Endodermal cell (in vitro differentiated cells): Measurements from ENCODE around the gene CEP57L1. TPM values are rescaled to one million over a fixed set of nuclear protein-coding genes. Genes with fewer than 3 reads are reported as not detected.

Experiments used
- DNase-seq: peaks from one replicate; pipeline ENCODE4 v3.0.0-alpha.2; 2017
- H3K27ac ChIP-seq: 2 replicates; pipeline ENCODE4 v1.5.1; 2013; ENCODE audit warnings: mild to moderate bottlenecking, low read depth, low read length, moderate library complexity
- H3K27me3 ChIP-seq: 2 replicates; pipeline ENCODE4 v1.6.1; 2013; ENCODE audit warnings: mild to moderate bottlenecking, low read length, moderate library complexity; ENCODE audit not compliant: insufficient read depth, control insufficient read depth, poor library complexity, severe bottlenecking
- H3K36me3 ChIP-seq: 2 replicates; pipeline ENCODE4 v1.7.0; 2013; ENCODE audit warnings: mild to moderate bottlenecking, low read length, moderate library complexity; ENCODE audit not compliant: control insufficient read depth, insufficient read depth
- H3K4me1 ChIP-seq: one replicate; pipeline ENCODE4 v1.7.0; 2013; ENCODE audit warnings: low read length; ENCODE audit not compliant: control insufficient read depth, insufficient read depth
- H3K4me3 ChIP-seq: 2 replicates; pipeline ENCODE4 v1.5.1; 2013; ENCODE audit warnings: mild to moderate bottlenecking, low read length, moderate library complexity
- H3K9ac ChIP-seq: 2 replicates; pipeline ENCODE4 v1.6.1; 2013; ENCODE audit warnings: mild to moderate bottlenecking, low read length, moderate library complexity; ENCODE audit not compliant: poor library complexity, severe bottlenecking; ENCODE audit errors: extremely low read depth
- H3K9me3 ChIP-seq: 2 replicates; pipeline ENCODE4 v1.6.1; 2013; ENCODE audit warnings: mild to moderate bottlenecking, low read length, moderate library complexity; ENCODE audit not compliant: control insufficient read depth
- H3K27ac Mint-ChIP-seq: 2 replicates; pipeline ENCODE4 v1.8.0; 2020; ENCODE audit warnings: mixed read lengths
- H3K27me3 Mint-ChIP-seq: 2 replicates; pipeline ENCODE4 v1.8.0; 2021; ENCODE audit warnings: mild to moderate bottlenecking, mixed read lengths; ENCODE audit not compliant: insufficient read depth
- H3K36me3 Mint-ChIP-seq: 2 replicates; pipeline ENCODE4 v1.8.0; 2020; ENCODE audit warnings: low read depth, mixed read lengths
- H3K4me1 Mint-ChIP-seq: 2 replicates; pipeline ENCODE4 v1.8.0; 2020; ENCODE audit warnings: mixed read lengths
- H3K4me3 Mint-ChIP-seq: 2 replicates; pipeline ENCODE4 v1.8.0; 2020; ENCODE audit warnings: mild to moderate bottlenecking, moderate library complexity, mixed read lengths
- H3K9me3 Mint-ChIP-seq: 2 replicates; pipeline ENCODE4 v1.8.0; 2020; ENCODE audit warnings: mild to moderate bottlenecking, mixed read lengths
- WGBS, 2 experiments: methylation state at CpG; one replicate each; pipeline versions ENCODE4 v1.1.5 to v1.1.7; 2013; ENCODE audit warnings: missing lambda C conversion rate in 2 of 2, mixed read lengths in 1 of 2; ENCODE audit not compliant: insufficient coverage in 1 of 2, insufficient read length in 1 of 2; 5-methylcytosine and 5-hydroxymethylcytosine counted together
- total RNA-seq, 2 donors: library from RNA; stranded (reverse); fragmentation: NEBNext Ultra II Directional in 1 of 2; extraction: Animal tissue kit (Norgen Biotek cat#: 25700) in 1 of 2; gene quantifications; 2 replicates in 1 of 2; 3 replicates in 1 of 2; pipeline ENCODE4 v1.2.1, GENCODE V29; 2021
- TF ChIP-seq, protein P1 (sequence below): fragments of 200-600 bp; sonication (generic); conservative IDR thresholded peaks from 2 replicates; pipeline ENCODE4 v1.5.0; 2021; ENCODE audit warnings: antibody characterized with exemption, mild to moderate bottlenecking

Gene CEP57L1
- total RNA-seq, 2 donors from 2014 or later, result 8.4 to 17.6 TPM

DNA sequence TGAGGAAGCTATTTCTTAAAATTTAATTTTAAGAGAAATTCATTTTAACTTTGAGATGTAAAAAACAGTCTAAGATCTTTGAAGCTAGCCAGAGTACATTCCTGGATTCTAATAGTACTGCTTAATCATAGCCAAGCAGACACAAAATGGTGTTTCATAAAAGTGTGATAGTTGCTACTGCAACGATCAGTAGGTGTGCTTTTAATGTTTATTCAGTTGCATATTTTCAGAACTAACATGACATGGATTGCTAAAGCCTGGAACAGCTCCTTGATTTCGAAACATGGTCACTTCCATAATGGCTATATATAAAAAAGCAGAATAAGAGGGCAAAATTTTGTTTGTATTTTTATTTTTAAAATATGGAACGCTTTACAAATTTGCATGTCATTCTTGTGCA, 36.2 kb upstream of the CEP57L1 start:
- Mint-ChIP-seq H3K36me3 (no peaks in the 10 kb centered on the region), H3K9me3 (no peaks in the 10 kb centered on the region), H3K4me3 (no peak overlapping the region), H3K27ac (no peak overlapping the region), H3K4me1 (peaks cover 3% of the 10 kb centered on the region), H3K27me3 (no peaks in the 10 kb centered on the region)
- 81 to 90% methylated on average over 2 to 3 of the region's 3 CpGs for WGBS, 2 experiments
- TF ChIP-seq, protein P1, sequence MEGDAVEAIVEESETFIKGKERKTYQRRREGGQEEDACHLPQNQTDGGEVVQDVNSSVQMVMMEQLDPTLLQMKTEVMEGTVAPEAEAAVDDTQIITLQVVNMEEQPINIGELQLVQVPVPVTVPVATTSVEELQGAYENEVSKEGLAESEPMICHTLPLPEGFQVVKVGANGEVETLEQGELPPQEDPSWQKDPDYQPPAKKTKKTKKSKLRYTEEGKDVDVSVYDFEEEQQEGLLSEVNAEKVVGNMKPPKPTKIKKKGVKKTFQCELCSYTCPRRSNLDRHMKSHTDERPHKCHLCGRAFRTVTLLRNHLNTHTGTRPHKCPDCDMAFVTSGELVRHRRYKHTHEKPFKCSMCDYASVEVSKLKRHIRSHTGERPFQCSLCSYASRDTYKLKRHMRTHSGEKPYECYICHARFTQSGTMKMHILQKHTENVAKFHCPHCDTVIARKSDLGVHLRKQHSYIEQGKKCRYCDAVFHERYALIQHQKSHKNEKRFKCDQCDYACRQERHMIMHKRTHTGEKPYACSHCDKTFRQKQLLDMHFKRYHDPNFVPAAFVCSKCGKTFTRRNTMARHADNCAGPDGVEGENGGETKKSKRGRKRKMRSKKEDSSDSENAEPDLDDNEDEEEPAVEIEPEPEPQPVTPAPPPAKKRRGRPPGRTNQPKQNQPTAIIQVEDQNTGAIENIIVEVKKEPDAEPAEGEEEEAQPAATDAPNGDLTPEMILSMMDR, result no peak
- Histone ChIP-seq H3K36me3 (no peaks in the 10 kb centered on the region), H3K27me3 (no peaks in the 10 kb centered on the region), H3K9me3 (no peaks in the 10 kb centered on the region), H3K4me3 (no peak overlapping the region), H3K27ac (no peak overlapping the region), H3K4me1 (no peaks in the 10 kb centered on the region), H3K9ac (no peak overlapping the region)
- no peak for DNase-seq

DNA sequence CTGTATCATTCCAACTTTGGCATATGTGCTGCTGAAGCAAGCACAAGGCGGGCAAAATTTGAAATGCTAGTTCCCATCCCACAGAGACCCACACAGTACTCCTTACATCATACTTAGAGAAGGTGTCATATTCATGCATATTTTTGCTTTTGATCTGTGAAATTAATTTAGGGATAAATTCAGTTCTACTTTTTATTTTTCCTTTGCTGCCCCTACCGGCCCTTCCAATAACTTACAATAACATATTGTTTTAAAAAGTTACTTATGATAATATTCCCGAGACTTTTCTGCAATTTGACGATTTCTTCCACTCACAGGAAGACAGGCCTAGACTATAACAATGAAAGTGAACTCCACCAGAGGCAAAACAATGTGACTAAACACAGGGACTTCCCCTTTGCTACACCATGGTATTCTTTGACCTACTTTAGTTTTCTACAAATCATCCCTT, 35.7 kb upstream of the CEP57L1 start:
- no peak overlapping the region for H3K4me3 Mint-ChIP-seq
- peaks cover 3% of the 10 kb centered on the region for H3K4me1 Mint-ChIP-seq
- H3K4me3 ChIP-seq, result no peak overlapping the region
- TF ChIP-seq, protein P1, result no peak
- no peak overlapping the region for H3K27ac ChIP-seq
- no peaks in the 10 kb centered on the region for H3K9me3 Mint-ChIP-seq
- no peak for DNase-seq
- H3K27me3 Mint-ChIP-seq, result no peaks in the 10 kb centered on the region
- H3K4me1 ChIP-seq, result no peaks in the 10 kb centered on the region
- no peaks in the 10 kb centered on the region for H3K36me3 ChIP-seq
- WGBS, 2 experiments, result 78 to 87% methylated on average over 2 to 4 of the region's 4 CpGs
- no peaks in the 10 kb centered on the region for H3K27me3 ChIP-seq
- no peak overlapping the region for H3K9ac ChIP-seq
- no peaks in the 10 kb centered on the region for H3K36me3 Mint-ChIP-seq
- H3K9me3 ChIP-seq, result no peaks in the 10 kb centered on the region
- no peak overlapping the region for H3K27ac Mint-ChIP-seq

GRCh38 chr6:109060571-109060970, 34.7 kb upstream of the CEP57L1 start:
- TF ChIP-seq, protein P1, result no peak
- Mint-ChIP-seq H3K27ac (no peak overlapping the region), H3K4me1 (peaks cover 3% of the 10 kb centered on the region), H3K4me3 (no peak overlapping the region), H3K36me3 (no peaks in the 10 kb centered on the region), H3K9me3 (no peaks in the 10 kb centered on the region), H3K27me3 (no peaks in the 10 kb centered on the region)
- WGBS, 2 experiments, result 82 to 94% methylated on average over 1 to 2 of the region's 2 CpGs
- no peak for DNase-seq
- Histone ChIP-seq H3K9ac (no peak overlapping the region), H3K4me3 (no peak overlapping the region), H3K9me3 (no peaks in the 10 kb centered on the region), H3K36me3 (no peaks in the 10 kb centered on the region), H3K4me1 (no peaks in the 10 kb centered on the region), H3K27ac (no peak overlapping the region), H3K27me3 (no peaks in the 10 kb centered on the region)
